Mesendoderm (in vitro differentiated cells): Measurements from ENCODE around the gene CASZ1.

Experiments
- DNase-seq: peaks from one replicate; pipeline ENCODE4 v3.0.0; 2013
- H2AK5ac ChIP-seq: 2 replicates; pipeline ENCODE4 v1.6.1; 2013; ENCODE audit warnings: low read length, inconsistent platforms
- H2BK120ac ChIP-seq: 2 replicates; pipeline ENCODE4 v1.6.1; 2013; ENCODE audit warnings: low read depth, mild to moderate bottlenecking, low read length, moderate library complexity, mixed read lengths
- H2BK15ac ChIP-seq: replicated peaks from 2 replicates; pipeline ENCODE4 v1.6.1; 2013; ENCODE audit warnings: low read depth, mild to moderate bottlenecking, moderate library complexity
- H2BK5ac ChIP-seq: 2 replicates; pipeline ENCODE4 v1.6.1; 2013; ENCODE audit warnings: low read length, inconsistent platforms
- H3K18ac ChIP-seq: 2 replicates; pipeline ENCODE4 v1.6.1; 2013; ENCODE audit warnings: mild to moderate bottlenecking, low read length, mixed read lengths
- H3K23ac ChIP-seq: one replicate; pipeline ENCODE4 v1.6.1; 2013; ENCODE audit warnings: low read length
- H3K27ac ChIP-seq: 2 replicates; pipeline ENCODE4 v1.5.1; 2013; ENCODE audit warnings: low read depth, mild to moderate bottlenecking, inconsistent platforms, low read length, moderate library complexity
- H3K27me3 ChIP-seq: 2 replicates; pipeline ENCODE4 v1.6.1; 2013; ENCODE audit warnings: low read length, control low read depth, mild to moderate bottlenecking, inconsistent platforms; ENCODE audit not compliant: insufficient read depth, poor library complexity
- H3K36me3 ChIP-seq: 2 replicates; pipeline ENCODE4 v1.6.1; 2013; ENCODE audit warnings: low read length, inconsistent platforms; ENCODE audit not compliant: control insufficient read depth, insufficient read depth
- H3K4ac ChIP-seq: one replicate; pipeline ENCODE4 v1.6.1; 2013; ENCODE audit warnings: low read depth, mild to moderate bottlenecking, low read length, moderate library complexity
- H3K4me1 ChIP-seq: 2 replicates; pipeline ENCODE4 v1.6.1; 2013; ENCODE audit warnings: low read depth, low read length, inconsistent platforms; ENCODE audit not compliant: control insufficient read depth
- H3K4me2 ChIP-seq: 2 replicates; pipeline ENCODE4 v1.6.1; 2013; ENCODE audit warnings: low read length
- H3K4me3 ChIP-seq: 2 replicates; pipeline ENCODE4 v1.5.1; 2013; ENCODE audit warnings: mild to moderate bottlenecking, low read length
- H3K56ac ChIP-seq: one replicate; pipeline ENCODE4 v1.6.1; 2013; ENCODE audit warnings: low read length
- H3K79me1 ChIP-seq: 2 replicates; pipeline ENCODE4 v1.6.1; 2013; ENCODE audit warnings: low read length, inconsistent platforms
- H3K79me2 ChIP-seq: 2 replicates; pipeline ENCODE4 v1.6.1; 2013; ENCODE audit warnings: mild to moderate bottlenecking, low read length; ENCODE audit not compliant: control insufficient read depth, insufficient read depth
- H3K9ac ChIP-seq: 2 replicates; pipeline ENCODE4 v1.6.1; 2013; ENCODE audit warnings: low read length, inconsistent platforms
- H4K5ac ChIP-seq: one replicate; pipeline ENCODE4 v1.6.1; 2013; ENCODE audit warnings: low read length
- H4K8ac ChIP-seq: one replicate; pipeline ENCODE4 v1.6.1; 2013; ENCODE audit warnings: low read depth, mild to moderate bottlenecking, control low read depth, low read length, moderate library complexity
- WGBS: extraction: QIAGEN DNeasy Blood & Tissue Kit; methylation state at CpG from one replicate; pipeline ENCODE4 v1.1.7; 2013; ENCODE audit warnings: low lambda C conversion rate, missing lambda C conversion rate; ENCODE audit not compliant: insufficient coverage; ENCODE audit errors: extremely low coverage; 5-methylcytosine and 5-hydroxymethylcytosine counted together

Gene CASZ1

GRCh38 chr1:10691740-10692125 is 104.7 kb downstream of the CASZ1 start:
- H3K36me3 ChIP-seq, result no peaks in the 10 kb centered on the region
- H2BK15ac ChIP-seq, result no peak overlapping the region
- H2BK5ac ChIP-seq, result no peak overlapping the region
- no peak overlapping the region for H3K4ac ChIP-seq
- H3K18ac ChIP-seq, result no peak overlapping the region
- H3K9ac ChIP-seq, result no peak overlapping the region
- DNase-seq, result no peak
- WGBS, result no CpG with 5 or more reads among the region's 1 CpG
- H3K79me1 ChIP-seq, result no peaks in the 10 kb centered on the region
- H3K4me2 ChIP-seq, result no peak overlapping the region
- no peaks in the 10 kb centered on the region for H3K27me3 ChIP-seq
- H4K8ac ChIP-seq, result no peak overlapping the region
- no peak overlapping the region for H3K4me3 ChIP-seq
- H3K56ac ChIP-seq, result no peak overlapping the region
- peaks cover 4% of the 10 kb centered on the region for H3K4me1 ChIP-seq
- H3K79me2 ChIP-seq, result no peaks in the 10 kb centered on the region
- H2AK5ac ChIP-seq, result no peak overlapping the region
- H4K5ac ChIP-seq, result no peak overlapping the region
- no peak overlapping the region for H3K27ac ChIP-seq
- no peak overlapping the region for H3K23ac ChIP-seq
- H2BK120ac ChIP-seq, result no peak overlapping the region

GRCh38 chr1:10691075-10691739 is 105.2 kb downstream of the CASZ1 start:
- H3K4ac ChIP-seq, result no peak overlapping the region
- no peaks in the 10 kb centered on the region for H3K36me3 ChIP-seq
- H2BK120ac ChIP-seq, result no peak overlapping the region
- no peak overlapping the region for H3K18ac ChIP-seq
- no peak overlapping the region for H2AK5ac ChIP-seq
- no peaks in the 10 kb centered on the region for H3K79me1 ChIP-seq
- peaks cover 9% of the 10 kb centered on the region for H3K4me1 ChIP-seq
- H3K4me3 ChIP-seq, result no peak overlapping the region
- H2BK5ac ChIP-seq, result no peak overlapping the region
- no peak overlapping the region for H3K9ac ChIP-seq
- H3K27ac ChIP-seq, result no peak overlapping the region
- WGBS, result 100% methylated on average over 1 of the region's 17 CpGs
- H3K79me2 ChIP-seq, result no peaks in the 10 kb centered on the region
- no peak overlapping the region for H4K8ac ChIP-seq
- no peak overlapping the region for H3K4me2 ChIP-seq
- no peak for DNase-seq
- H3K27me3 ChIP-seq, result no peaks in the 10 kb centered on the region
- H2BK15ac ChIP-seq, result no peak overlapping the region
- H3K56ac ChIP-seq, result no peak overlapping the region
- no peak overlapping the region for H4K5ac ChIP-seq
- no peak overlapping the region for H3K23ac ChIP-seq

- H3K18ac ChIP-seq, result no peak overlapping the region
- no peak overlapping the region for H3K4ac ChIP-seq
- no peak overlapping the region for H3K9ac ChIP-seq
- no peak overlapping the region for H2AK5ac ChIP-seq
- no peak overlapping the region for H3K23ac ChIP-seq
- DNase-seq, result no peak
- no peak overlapping the region for H3K27ac ChIP-seq
- H2BK15ac ChIP-seq, result no peak overlapping the region
- no peaks in the 10 kb centered on the region for H3K79me2 ChIP-seq
- no CpG with 5 or more reads among the region's 17 CpGs for WGBS
- H2BK120ac ChIP-seq, result no peak overlapping the region
- no peak overlapping the region for H3K4me3 ChIP-seq
- H3K56ac ChIP-seq, result no peak overlapping the region
- no peak overlapping the region for H3K4me2 ChIP-seq
- H3K79me1 ChIP-seq, result no peaks in the 10 kb centered on the region
- H3K36me3 ChIP-seq, result no peaks in the 10 kb centered on the region
- no peaks in the 10 kb centered on the region for H3K27me3 ChIP-seq
- H4K5ac ChIP-seq, result no peak overlapping the region
- peaks cover 11% of the 10 kb centered on the region for H3K4me1 ChIP-seq
- no peak overlapping the region for H2BK5ac ChIP-seq
- H4K8ac ChIP-seq, result no peak overlapping the region
Measured at GRCh38 chr1:10690484-10690883, 106.0 kb downstream of the CASZ1 start.

GRCh38 chr1:10688409-10688786 is 108.0 kb downstream of the CASZ1 start:
- H3K36me3 ChIP-seq, result no peaks in the 10 kb centered on the region
- no peak overlapping the region for H2BK15ac ChIP-seq
- peaks cover 14% of the 10 kb centered on the region for H3K4me1 ChIP-seq
- no peak overlapping the region for H3K4ac ChIP-seq
- H3K56ac ChIP-seq, result no peak overlapping the region
- H3K79me2 ChIP-seq, result no peaks in the 10 kb centered on the region
- H3K9ac ChIP-seq, result no peak overlapping the region
- no peak overlapping the region for H3K27ac ChIP-seq
- no peak overlapping the region for H2AK5ac ChIP-seq
- no peak overlapping the region for H3K4me3 ChIP-seq
- no peak overlapping the region for H4K5ac ChIP-seq
- no peak overlapping the region for H2BK120ac ChIP-seq
- no peaks in the 10 kb centered on the region for H3K79me1 ChIP-seq
- no peak for DNase-seq
- H3K27me3 ChIP-seq, result no peaks in the 10 kb centered on the region
- no peak overlapping the region for H3K23ac ChIP-seq
- H2BK5ac ChIP-seq, result no peak overlapping the region
- no peak overlapping the region for H3K4me2 ChIP-seq
- H3K18ac ChIP-seq, result no peak overlapping the region
- H4K8ac ChIP-seq, result no peak overlapping the region
- no CpG with 5 or more reads among the region's 10 CpGs for WGBS

GRCh38 chr1:10687782-10688408 is 108.6 kb downstream of the CASZ1 start:
- Histone ChIP-seq H3K4me2 (no peak overlapping the region), H3K36me3 (no peaks in the 10 kb centered on the region), H3K56ac (peak overlapping the region; percentile 17), H3K27ac (no peak overlapping the region), H2AK5ac (peak overlapping the region; percentile 23), H3K79me2 (no peaks in the 10 kb centered on the region), H2BK5ac (no peak overlapping the region), H3K4me3 (no peak overlapping the region), H3K9ac (no peak overlapping the region), H3K23ac (no peak overlapping the region), H3K79me1 (no peaks in the 10 kb centered on the region), H3K4ac (no peak overlapping the region), H3K27me3 (no peaks in the 10 kb centered on the region), H4K5ac (no peak overlapping the region), H3K18ac (no peak overlapping the region), H3K4me1 (peaks cover 19% of the 10 kb centered on the region), H4K8ac (no peak overlapping the region), H2BK120ac (no peak overlapping the region), H2BK15ac (no peak overlapping the region)
- DNase-seq, result no peak
- no CpG with 5 or more reads among the region's 15 CpGs for WGBS

- H2BK120ac ChIP-seq, result no peak overlapping the region
- H3K23ac ChIP-seq, result peak overlapping the region; percentile 37
- H3K56ac ChIP-seq, result peak overlapping the region; percentile 17
- no peaks in the 10 kb centered on the region for H3K36me3 ChIP-seq
- no peak overlapping the region for H3K18ac ChIP-seq
- WGBS, result no CpG with 5 or more reads among the region's 7 CpGs
- no peaks in the 10 kb centered on the region for H3K79me1 ChIP-seq
- H3K4me3 ChIP-seq, result no peak overlapping the region
- H2BK15ac ChIP-seq, result no peak overlapping the region
- no peak overlapping the region for H2BK5ac ChIP-seq
- no peak overlapping the region for H4K5ac ChIP-seq
- H3K79me2 ChIP-seq, result no peaks in the 10 kb centered on the region
- H3K9ac ChIP-seq, result no peak overlapping the region
- H2AK5ac ChIP-seq, result peak overlapping the region; percentile 23
- no peak overlapping the region for H3K27ac ChIP-seq
- H3K27me3 ChIP-seq, result no peaks in the 10 kb centered on the region
- H3K4me1 ChIP-seq, result peaks cover 25% of the 10 kb centered on the region
- H3K4ac ChIP-seq, result peak overlapping the region; percentile 21
- no peak overlapping the region for H3K4me2 ChIP-seq
- no peak overlapping the region for H4K8ac ChIP-seq
- no peak for DNase-seq
Measured at GRCh38 chr1:10687251-10687651, 109.2 kb downstream of the CASZ1 start.
